Tibial nerve (tissue), 4 donors: Measurements from ENCODE around the gene ADGRL3.

Experiments used
- CTCF ChIP-seq, 5 experiments: fragments of 200-600 bp in 3 of 5; fragments of 450-650 bp in 2 of 5; sonication (generic) in 3 of 5; IDR thresholded peaks; one replicate each; pipeline ENCODE4 v1.5.1; 2016 to 2019; ENCODE audit warnings: antibody characterized with exemption in 5 of 5, mild to moderate bottlenecking in 3 of 5, moderate library complexity in 2 of 5
- EP300 ChIP-seq, 2 donors: sonication (generic); formaldehyde crosslinking; IDR thresholded peaks; one replicate each; pipeline ENCODE4 v1.6.1; 2017; ENCODE audit warnings: antibody characterized with exemption in 2 of 2, mild to moderate bottlenecking in 1 of 2

- TF ChIP-seq CTCF (IDR thresholded peaks at IDR 0.05) (no peak), EP300 (IDR thresholded peaks at IDR 0.05) (no peak)
Observed at GRCh38 chr4:61785761-61786160, 585.6 kb downstream of the ADGRL3 start.
